KOPT-K1 (cell line): ENCODE results near the gene ZRANB3.
"Not testable (repeated sequence)": the region's sequence is repeated elsewhere in the genome, so short reads cannot be mapped to it uniquely, and the experiment has no call there.

Experiments used
- H3K27ac ChIP-seq: fragments of 200-600 bp; sonication (generic); 2 replicates; pipeline ENCODE4 v1.5.1; 2016; ENCODE audit warnings: antibody characterized with exemption, mild to moderate bottlenecking, low read depth, low read length; ENCODE audit not compliant: poor library complexity, severe bottlenecking
- H3K36me3 ChIP-seq: fragments of 200-600 bp; sonication (generic); 2 replicates; pipeline ENCODE4 v1.5.1; 2017; ENCODE audit warnings: antibody characterized with exemption, mild to moderate bottlenecking, low read length, moderate library complexity; ENCODE audit not compliant: insufficient read depth
- H3K9me3 ChIP-seq: fragments of 200-600 bp; sonication (generic); 2 replicates; pipeline ENCODE4 v1.5.1; 2017; ENCODE audit warnings: antibody characterized with exemption, low read length, mild to moderate bottlenecking; ENCODE audit not compliant: insufficient read depth, poor library complexity, severe bottlenecking

The ZRANB3 gene

GRCh38 chr2:135451966-135452365 lies 79.1 kb downstream of the ZRANB3 start:
- Histone ChIP-seq H3K36me3 (no peaks in the 10 kb centered on the region), H3K9me3 (peaks cover 58% of the 10 kb centered on the region), H3K27ac (no peak overlapping the region)

- not testable (repeated sequence) for H3K9me3 ChIP-seq, H3K36me3 ChIP-seq
Measured at GRCh38 chr2:135443013-135443412, 88.0 kb downstream of the ZRANB3 start.

GRCh38 chr2:135435155-135435554 lies 95.9 kb downstream of the ZRANB3 start:
- not testable (repeated sequence) for H3K27ac ChIP-seq, H3K36me3 ChIP-seq, H3K9me3 ChIP-seq

More at GRCh38 chr2:135443013-135443412, 88.0 kb downstream of the ZRANB3 start:
- not testable (repeated sequence) for H3K27ac ChIP-seq

GRCh38 chr2:135424849-135425248 lies 106.2 kb downstream of the ZRANB3 start:
- H3K27ac ChIP-seq = no peak overlapping the region
- H3K9me3 ChIP-seq = peaks cover 21% of the 10 kb centered on the region
- H3K36me3 ChIP-seq = no peaks in the 10 kb centered on the region

GRCh38 chr2:135422898-135423297 lies 108.1 kb downstream of the ZRANB3 start:
- Histone ChIP-seq H3K27ac (no peak overlapping the region), H3K36me3 (no peaks in the 10 kb centered on the region), H3K9me3 (peaks cover 14% of the 10 kb centered on the region)

GRCh38 chr2:135411646-135412045 lies 119.4 kb downstream of the ZRANB3 start:
- Histone ChIP-seq H3K9me3 (peaks cover 25% of the 10 kb centered on the region), H3K27ac (no peak overlapping the region), H3K36me3 (no peaks in the 10 kb centered on the region)

- no peaks in the 10 kb centered on the region for H3K36me3 ChIP-seq
- H3K27ac ChIP-seq = no peak overlapping the region
- H3K9me3 ChIP-seq = peaks cover 29% of the 10 kb centered on the region
Measured at GRCh38 chr2:135409436-135409835, 121.6 kb downstream of the ZRANB3 start.

GRCh38 chr2:135396259-135396658 lies 134.8 kb downstream of the ZRANB3 start:
- not testable (repeated sequence) for H3K9me3 ChIP-seq, H3K27ac ChIP-seq, H3K36me3 ChIP-seq

- no peak overlapping the region for H3K27ac ChIP-seq
- H3K9me3 ChIP-seq = no peaks in the 10 kb centered on the region
- no peaks in the 10 kb centered on the region; the same call in 1 of the 2 replicates for H3K36me3 ChIP-seq
Measured at GRCh38 chr2:135386993-135387392, 144.0 kb downstream of the ZRANB3 start.

GRCh38 chr2:135378591-135378990 lies 152.4 kb downstream of the ZRANB3 start:
- no peaks in the 10 kb centered on the region for H3K36me3 ChIP-seq
- no peak overlapping the region for H3K27ac ChIP-seq
- peaks cover 16% of the 10 kb centered on the region for H3K9me3 ChIP-seq

- no peak overlapping the region for H3K27ac ChIP-seq
- H3K9me3 ChIP-seq = no peaks in the 10 kb centered on the region
- H3K36me3 ChIP-seq = no peaks in the 10 kb centered on the region
Measured at GRCh38 chr2:135373702-135374101, 157.3 kb downstream of the ZRANB3 start.

GRCh38 chr2:135349941-135350340 lies 181.1 kb downstream of the ZRANB3 start:
- peaks cover 29% of the 10 kb centered on the region for H3K9me3 ChIP-seq
- H3K27ac ChIP-seq = no peak overlapping the region
- H3K36me3 ChIP-seq = peaks cover 4% of the 10 kb centered on the region; the same call in 1 of the 2 replicates

GRCh38 chr2:135348096-135348704 lies 182.8 kb downstream of the ZRANB3 start:
- H3K36me3 ChIP-seq, H3K27ac ChIP-seq: not testable (repeated sequence)
- H3K9me3 ChIP-seq = peaks cover 29% of the 10 kb centered on the region

GRCh38 chr2:135337071-135337470 lies 193.9 kb downstream of the ZRANB3 start:
- Histone ChIP-seq H3K36me3 (no peaks in the 10 kb centered on the region), H3K9me3 (no peaks in the 10 kb centered on the region), H3K27ac (no peak overlapping the region)

GRCh38 chr2:135335256-135335655 lies 195.8 kb downstream of the ZRANB3 start:
- Histone ChIP-seq H3K36me3 (no peaks in the 10 kb centered on the region), H3K9me3 (no peaks in the 10 kb centered on the region), H3K27ac (no peak overlapping the region)

GRCh38 chr2:135327146-135327545 lies 203.9 kb downstream of the ZRANB3 start:
- Histone ChIP-seq H3K27ac (no peak overlapping the region), H3K9me3 (peaks cover 7% of the 10 kb centered on the region), H3K36me3 (no peaks in the 10 kb centered on the region)
